Breast epithelium (tissue), 4 donors: ENCODE results near the gene CTAG2. TPM values are rescaled to one million over a fixed set of nuclear protein-coding genes. Genes with fewer than 3 reads are reported as not detected.

Experiments
- DNase-seq, 2 donors: peaks; one replicate each; pipeline ENCODE4 v3.0.0-alpha.2; 2019; ENCODE audit warnings: low spot score in 2 of 2
- H3K27ac ChIP-seq, 2 donors: fragments of 200-600 bp; sonication (generic) in 1 of 2; one replicate each; pipeline ENCODE4 v1.5.1; 2016 to 2019; ENCODE audit warnings: mild to moderate bottlenecking in 1 of 2
- H3K27me3 ChIP-seq, 2 donors: fragments of 200-600 bp; sonication (generic) in 1 of 2; one replicate each; pipeline versions ENCODE4 v1.5.1 to v1.6.0; 2017 to 2019; ENCODE audit warnings: control low read depth in 1 of 2, mild to moderate bottlenecking in 1 of 2
- H3K36me3 ChIP-seq: fragments of 200-600 bp; one replicate; pipeline ENCODE4 v1.5.1; 2019
- H3K4me1 ChIP-seq, 2 donors: fragments of 200-600 bp; sonication (generic); one replicate each; pipeline ENCODE4 v1.5.1; 2016 to 2019; ENCODE audit warnings: control low read depth in 1 of 2
- H3K4me3 ChIP-seq, 3 donors: fragments of 200-600 bp; sonication (generic); 1 replicate in 2 of 3; 2 replicates in 1 of 3; pipeline ENCODE4 v1.5.1; 2016 to 2019; ENCODE audit warnings: mild to moderate bottlenecking in 3 of 3, moderate library complexity in 2 of 3
- H3K9me3 ChIP-seq, 2 donors: fragments of 200-600 bp; sonication (generic) in 1 of 2; one replicate each; pipeline ENCODE4 v1.5.1; 2016 to 2019; ENCODE audit warnings: control low read depth in 1 of 2
- CTCF ChIP-seq, 3 donors: fragments of 450-650 bp; IDR thresholded peaks; one replicate each; pipeline ENCODE4 v1.5.1; 2016 to 2017; ENCODE audit warnings: antibody characterized with exemption in 3 of 3, mild to moderate bottlenecking in 3 of 3, moderate library complexity in 3 of 3
- POLR2A ChIP-seq: fragments of 450-650 bp; IDR thresholded peaks from one replicate; pipeline ENCODE4 v1.6.1; 2016; ENCODE audit warnings: antibody characterized with exemption, mild to moderate bottlenecking, moderate library complexity
- POLR2AphosphoS5 ChIP-seq, 3 donors: sonication (generic); formaldehyde crosslinking; IDR thresholded peaks; one replicate each; pipeline ENCODE4 v1.6.1; 2017; ENCODE audit warnings: antibody characterized with exemption in 3 of 3
- intact Hi-C: fragments of 100-400 bp; cut with DNase I; formaldehyde crosslinking; loops from one replicate; pipeline ENCODE4 v1.15.1; 2023; ENCODE audit warnings: low total_unique reads
- total RNA-seq, 3 donors: library from RNA; depleted of rRNA; stranded (reverse); fragments of >200 nt; gene quantifications; one replicate each; pipeline ENCODE4 v1.1.0, GENCODE V29; 2016

The CTAG2 gene
- total RNA-seq, 3 donors from 2014 or later, result not detected

- H3K36me3 ChIP-seq, result no peaks in the 10 kb centered on the region
- TF ChIP-seq POLR2A (no peak), CTCF (IDR thresholded peaks at IDR 0.05) (no peak), POLR2AphosphoS5 (IDR thresholded peaks at IDR 0.05) (no peak)
- H3K9me3 ChIP-seq, result peaks cover 8 to 31% of the 10 kb centered on the region in 2 donors
- H3K4me3 ChIP-seq, result no peak overlapping the region
- DNase-seq, result no peak
- H3K27me3 ChIP-seq, result peaks cover 0 to 5% of the 10 kb centered on the region in 2 donors
- H3K4me1 ChIP-seq, result no peaks in the 10 kb centered on the region
- intact Hi-C loops, result no loop called here
- H3K27ac ChIP-seq, result no peak overlapping the region
Observed at GRCh38 chrX:154661899-154662298, 8.5 kb upstream of the CTAG2 start.

- Histone ChIP-seq H3K27me3 (peaks cover 0 to 5% of the 10 kb centered on the region in 2 donors), H3K36me3 (no peaks in the 10 kb centered on the region), H3K9me3 (peaks cover 8 to 31% of the 10 kb centered on the region in 2 donors), H3K27ac (no peak overlapping the region), H3K4me1 (no peaks in the 10 kb centered on the region), H3K4me3 (no peak overlapping the region)
- no peak for TF ChIP-seq POLR2A
- TF ChIP-seq POLR2AphosphoS5 (IDR thresholded peaks at IDR 0.05), result no peak
- no peak for TF ChIP-seq CTCF (IDR thresholded peaks at IDR 0.05)
- DNase-seq, result no peak
- intact Hi-C loops, result no loop called here
Observed at GRCh38 chrX:154661170-154661569, 7.8 kb upstream of the CTAG2 start.

GRCh38 chrX:154660541-154660940 lies 7.2 kb upstream of the CTAG2 start:
- Histone ChIP-seq H3K36me3 (no peaks in the 10 kb centered on the region), H3K4me3 (no peak overlapping the region), H3K4me1 (no peaks in the 10 kb centered on the region), H3K9me3 (peaks cover 8 to 26% of the 10 kb centered on the region in 2 donors), H3K27ac (no peak overlapping the region), H3K27me3 (peaks cover 0 to 5% of the 10 kb centered on the region in 2 donors)
- intact Hi-C loops, result no loop called here
- DNase-seq, result no peak
- TF ChIP-seq POLR2A, result no peak

GRCh38 chrX:154658957-154659356 lies 5.6 kb upstream of the CTAG2 start:
- no peaks in the 10 kb centered on the region for H3K4me1 ChIP-seq
- intact Hi-C loops, result no loop called here
- no peak overlapping the region for H3K4me3 ChIP-seq
- H3K9me3 ChIP-seq, result peaks cover 8 to 19% of the 10 kb centered on the region in 2 donors
- TF ChIP-seq CTCF (IDR thresholded peaks at IDR 0.05) (no peak), POLR2AphosphoS5 (IDR thresholded peaks at IDR 0.05) (no peak), POLR2A (no peak)
- H3K27me3 ChIP-seq, result peaks cover 0 to 9% of the 10 kb centered on the region in 2 donors
- H3K36me3 ChIP-seq, result no peaks in the 10 kb centered on the region
- no peak for DNase-seq
- H3K27ac ChIP-seq, result no peak overlapping the region

GRCh38 chrX:154658187-154658586 lies 4.8 kb upstream of the CTAG2 start:
- Histone ChIP-seq H3K4me1 (no peaks in the 10 kb centered on the region), H3K27me3 (peaks cover 0 to 9% of the 10 kb centered on the region in 2 donors), H3K36me3 (no peaks in the 10 kb centered on the region), H3K27ac (no peak overlapping the region), H3K4me3 (no peak overlapping the region), H3K9me3 (peaks cover 8 to 11% of the 10 kb centered on the region in 2 donors)
- DNase-seq, result no peak
- TF ChIP-seq CTCF (IDR thresholded peaks at IDR 0.05), result no peak
- no peak for TF ChIP-seq POLR2A
- no peak for TF ChIP-seq POLR2AphosphoS5 (IDR thresholded peaks at IDR 0.05)
- intact Hi-C loops, result no loop called here
